Sigmoid colon (tissue), 4 donors: ENCODE results near the gene COL1A2.

Experiments
- EP300 ChIP-seq, 4 donors: sonication (generic); formaldehyde crosslinking; IDR thresholded peaks; one replicate each; pipeline ENCODE4 v1.6.1; 2017; ENCODE audit warnings: antibody characterized with exemption in 4 of 4
- POLR2A ChIP-seq, 2 donors: fragments of 450-650 bp; IDR thresholded peaks; one replicate each; pipeline ENCODE4 v1.6.1; 2016; ENCODE audit warnings: antibody characterized with exemption in 2 of 2, mild to moderate bottlenecking in 2 of 2, moderate library complexity in 2 of 2
- POLR2AphosphoS5 ChIP-seq, 4 donors: sonication (generic); formaldehyde crosslinking; IDR thresholded peaks; one replicate each; pipeline ENCODE4 v1.6.1; 2017; ENCODE audit warnings: antibody characterized with exemption in 4 of 4
- TF ChIP-seq, protein P1 (sequence below), 4 experiments: fragments of 450-650 bp in 3 of 4; fragments of 200-600 bp in 1 of 4; IDR thresholded peaks; one replicate each; pipeline ENCODE4 v1.5.1; 2016 to 2019; ENCODE audit warnings: antibody characterized with exemption in 4 of 4, mild to moderate bottlenecking in 3 of 4, moderate library complexity in 2 of 4

DNA sequence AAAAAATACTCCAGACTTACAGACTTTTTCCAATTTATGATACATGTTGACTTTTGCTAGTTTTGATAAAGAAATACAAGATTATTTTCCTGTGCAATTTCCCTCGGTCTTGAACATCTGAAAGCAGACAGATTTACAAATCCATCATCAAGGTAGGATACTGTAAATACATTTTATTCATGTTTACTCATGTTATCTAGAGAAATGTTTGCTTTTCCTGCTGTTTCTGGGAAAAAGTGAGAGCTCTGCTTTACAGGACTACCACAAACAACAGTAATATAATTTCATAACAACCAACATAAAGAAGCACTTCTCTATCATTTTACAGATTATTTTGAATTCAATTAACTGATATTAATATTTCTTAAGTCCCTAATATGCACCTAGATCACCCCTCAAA lies 83.2 kb downstream of the COL1A2 start:
- TF ChIP-seq, protein P1, sequence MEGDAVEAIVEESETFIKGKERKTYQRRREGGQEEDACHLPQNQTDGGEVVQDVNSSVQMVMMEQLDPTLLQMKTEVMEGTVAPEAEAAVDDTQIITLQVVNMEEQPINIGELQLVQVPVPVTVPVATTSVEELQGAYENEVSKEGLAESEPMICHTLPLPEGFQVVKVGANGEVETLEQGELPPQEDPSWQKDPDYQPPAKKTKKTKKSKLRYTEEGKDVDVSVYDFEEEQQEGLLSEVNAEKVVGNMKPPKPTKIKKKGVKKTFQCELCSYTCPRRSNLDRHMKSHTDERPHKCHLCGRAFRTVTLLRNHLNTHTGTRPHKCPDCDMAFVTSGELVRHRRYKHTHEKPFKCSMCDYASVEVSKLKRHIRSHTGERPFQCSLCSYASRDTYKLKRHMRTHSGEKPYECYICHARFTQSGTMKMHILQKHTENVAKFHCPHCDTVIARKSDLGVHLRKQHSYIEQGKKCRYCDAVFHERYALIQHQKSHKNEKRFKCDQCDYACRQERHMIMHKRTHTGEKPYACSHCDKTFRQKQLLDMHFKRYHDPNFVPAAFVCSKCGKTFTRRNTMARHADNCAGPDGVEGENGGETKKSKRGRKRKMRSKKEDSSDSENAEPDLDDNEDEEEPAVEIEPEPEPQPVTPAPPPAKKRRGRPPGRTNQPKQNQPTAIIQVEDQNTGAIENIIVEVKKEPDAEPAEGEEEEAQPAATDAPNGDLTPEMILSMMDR (IDR thresholded peaks at IDR 0.05), result no peak
- TF ChIP-seq POLR2AphosphoS5 (IDR thresholded peaks at IDR 0.05) (no peak), POLR2A (IDR thresholded peaks at IDR 0.05) (no peak), EP300 (IDR thresholded peaks at IDR 0.05) (no peak)
